DMS79 treated with DMSO at 0.1 percent for 48 hours (cell line): Measurements from ENCODE around the gene NRP2.

ENCODE experiments used
- DNase-seq: peaks from one replicate; lab custom pipeline; 2025; lab: John Stamatoyannopoulos, UW

NRP2 gene

DNA sequence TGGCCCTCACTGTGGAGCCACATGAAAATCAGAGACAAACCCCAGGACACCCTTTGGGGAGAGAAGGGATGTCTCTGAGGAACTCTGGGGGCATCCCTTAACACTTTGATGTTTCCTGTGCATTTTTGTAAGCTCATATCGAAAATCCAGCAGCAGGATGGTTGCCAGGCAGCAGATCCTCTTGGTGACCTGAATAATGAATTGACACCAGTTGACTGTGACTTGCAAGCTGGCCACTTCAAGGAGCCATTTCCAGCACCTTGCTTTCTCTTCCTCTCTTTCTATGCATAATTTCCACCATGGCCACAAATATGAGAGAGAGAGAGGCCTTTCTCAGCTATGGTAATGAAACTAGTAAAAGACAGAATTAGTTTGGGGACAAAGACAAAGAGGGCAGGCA, 91.7 kb downstream of the NRP2 start:
- peak; percentile 33 for DNase-seq

DNA sequence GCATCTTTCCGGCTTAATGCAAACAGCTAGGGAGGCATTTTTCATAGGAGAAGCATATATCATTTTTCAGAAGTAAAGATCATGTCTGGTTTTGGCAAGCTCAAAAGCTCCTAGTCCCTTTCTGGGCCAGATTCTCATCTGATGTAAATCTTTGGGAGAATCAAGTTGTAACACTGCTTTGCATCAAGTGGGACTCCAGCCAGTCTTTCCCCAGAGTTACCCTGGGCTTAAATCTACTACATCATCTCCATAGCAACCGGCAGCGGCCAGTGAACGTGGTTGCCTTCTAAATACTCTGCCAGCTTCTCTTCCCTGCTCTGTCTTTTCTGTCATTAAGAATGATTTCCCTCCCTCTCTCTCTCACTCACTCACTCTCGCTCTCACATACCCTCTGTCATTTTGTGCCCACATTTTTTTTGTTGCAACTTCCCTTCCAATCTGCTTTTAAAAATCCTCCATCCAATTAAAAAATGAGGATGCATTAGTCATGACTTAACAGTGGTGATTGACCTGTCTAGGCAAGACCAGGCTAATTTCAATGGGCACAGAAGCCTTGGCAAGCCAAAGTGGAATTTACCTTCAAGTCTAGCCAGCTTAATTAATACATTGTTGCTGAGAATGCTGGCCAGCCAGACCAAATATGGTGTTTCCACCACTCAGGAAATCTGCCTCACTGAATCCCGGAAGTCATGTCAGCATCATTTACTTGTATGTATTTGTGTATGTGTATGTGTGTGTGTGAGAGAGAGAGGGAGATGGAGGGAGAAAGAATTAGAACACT, 93.0 kb downstream of the NRP2 start:
- peak; percentile 92 for DNase-seq

DNA sequence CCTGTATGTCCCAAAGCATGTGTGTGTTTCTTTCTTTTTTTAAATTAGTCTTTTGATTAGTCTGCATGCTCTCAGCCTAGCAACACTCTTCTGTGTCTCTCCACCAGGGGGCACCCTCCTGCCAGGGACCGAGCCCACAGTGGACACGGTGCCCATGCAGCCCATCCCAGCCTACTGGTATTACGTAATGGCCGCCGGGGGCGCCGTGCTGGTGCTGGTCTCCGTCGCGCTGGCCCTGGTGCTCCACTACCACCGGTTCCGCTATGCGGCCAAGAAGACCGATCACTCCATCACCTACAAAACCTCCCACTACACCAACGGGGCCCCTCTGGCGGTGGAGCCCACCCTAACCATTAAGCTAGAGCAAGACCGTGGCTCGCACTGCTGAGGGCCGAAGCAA, 93.8 kb downstream of the NRP2 start:
- DNase-seq = no peak

DNA sequence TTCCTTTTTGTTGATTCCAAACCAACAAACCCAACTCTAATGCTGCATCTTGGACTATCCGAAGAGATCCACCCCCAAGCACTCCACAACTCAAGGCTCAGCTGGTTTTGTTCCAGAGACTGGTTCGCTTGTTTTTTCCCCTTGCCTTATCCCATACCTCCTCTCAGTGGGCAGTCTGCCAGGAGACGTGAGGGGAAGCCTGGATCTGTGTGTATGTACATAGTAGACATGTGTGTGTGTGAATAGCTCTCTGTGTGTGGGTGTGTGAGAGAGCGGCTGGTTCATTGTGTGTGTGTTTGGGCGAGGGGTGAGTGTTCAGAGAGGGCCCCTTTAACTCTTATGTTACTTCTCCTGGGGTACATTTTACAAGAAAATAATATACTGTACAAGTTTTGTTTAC, 94.4 kb downstream of the NRP2 start:
- DNase-seq = no peak

DNA sequence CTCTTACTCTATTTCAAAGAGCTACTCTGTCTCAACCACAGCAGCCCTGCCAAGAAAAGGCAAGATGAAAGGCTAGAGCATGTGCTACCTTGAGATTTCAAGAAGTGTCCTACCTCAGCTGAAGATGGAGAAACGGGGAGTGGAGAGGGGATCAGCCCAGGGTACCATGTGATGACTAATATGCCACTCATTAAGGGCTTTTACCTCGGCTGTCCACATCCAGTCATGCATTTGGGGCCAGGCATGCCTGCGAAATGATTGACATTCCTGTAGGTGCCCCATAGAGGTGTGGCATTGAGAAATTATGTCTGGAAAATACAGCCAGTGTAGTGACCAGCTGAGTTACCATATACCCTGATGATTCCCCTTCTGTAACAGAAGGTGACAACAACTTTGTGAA, 96.1 kb downstream of the NRP2 start:
- peak; percentile 11 for DNase-seq

DNA sequence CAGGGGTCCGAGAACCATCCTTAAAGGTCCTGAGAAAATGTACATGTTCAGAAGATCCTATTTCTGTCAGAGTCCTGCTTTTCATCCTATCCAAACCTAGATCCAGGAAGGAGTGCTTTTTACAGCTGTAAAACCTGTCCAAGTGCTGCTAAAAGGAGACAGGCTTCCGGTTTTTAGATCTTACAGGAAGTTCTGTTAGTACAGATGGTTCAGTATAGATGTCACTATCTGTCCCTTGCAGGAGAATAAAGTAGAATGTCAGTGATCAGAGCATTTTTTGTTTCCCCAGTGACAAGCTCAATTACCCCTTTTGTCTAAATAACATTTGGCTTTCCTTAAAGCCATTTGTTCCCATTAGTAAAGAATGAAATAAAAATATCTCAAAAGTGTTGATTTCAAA, 98.3 kb downstream of the NRP2 start:
- DNase-seq = no peak

DNA sequence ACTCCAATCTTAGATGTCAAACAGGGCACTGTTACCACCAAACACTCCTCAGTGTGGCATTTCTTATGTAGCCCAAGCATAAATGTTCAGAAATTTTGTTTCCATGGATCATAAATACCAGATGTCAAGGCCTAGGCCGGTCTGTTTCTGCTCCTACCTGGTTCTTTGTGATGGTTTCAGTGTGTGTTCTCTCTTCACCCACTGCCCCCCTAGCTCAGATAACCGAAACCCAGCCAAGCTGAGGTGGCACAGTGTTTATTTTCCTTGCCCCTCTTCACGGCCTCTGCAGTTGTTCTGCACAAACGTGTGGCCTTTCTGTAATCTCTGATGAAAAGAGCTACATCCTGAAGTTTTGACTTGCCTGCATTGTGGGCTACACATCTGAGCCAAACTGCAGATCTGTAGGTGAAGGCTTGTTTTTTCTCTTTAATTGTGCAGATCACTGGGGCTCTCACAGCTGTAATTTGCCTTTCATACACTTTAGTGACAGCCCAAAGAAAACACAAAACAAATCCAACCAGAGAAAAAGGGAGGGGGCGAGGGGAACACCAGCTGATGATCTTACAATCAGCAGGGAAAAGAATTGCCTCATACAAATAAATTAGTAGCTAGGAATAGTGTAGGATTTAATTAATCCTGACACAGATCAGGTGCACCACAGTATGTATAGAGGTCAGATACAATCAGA, 99.1 kb downstream of the NRP2 start:
- DNase-seq = no peak

DNA sequence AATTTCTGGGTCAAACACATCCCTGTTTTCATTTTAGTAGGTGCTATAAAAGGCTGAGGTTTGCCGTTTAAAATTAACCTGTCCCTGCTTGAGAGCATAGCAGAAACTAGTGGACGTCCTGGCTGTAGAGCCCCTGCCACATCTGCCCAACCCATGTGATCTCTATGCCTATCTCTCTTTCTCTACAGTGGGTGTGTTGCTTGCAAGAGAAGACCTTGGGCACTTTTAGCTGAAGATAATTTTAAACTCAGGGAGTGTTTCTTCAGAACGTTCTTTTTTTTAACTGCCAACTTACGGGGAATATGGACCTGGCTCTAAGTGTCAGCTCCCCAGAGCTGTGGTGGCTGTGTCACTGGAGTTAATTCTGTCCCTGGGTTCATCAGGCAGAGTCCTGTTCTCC, 100.6 kb downstream of the NRP2 start:
- DNase-seq = no peak

DNA sequence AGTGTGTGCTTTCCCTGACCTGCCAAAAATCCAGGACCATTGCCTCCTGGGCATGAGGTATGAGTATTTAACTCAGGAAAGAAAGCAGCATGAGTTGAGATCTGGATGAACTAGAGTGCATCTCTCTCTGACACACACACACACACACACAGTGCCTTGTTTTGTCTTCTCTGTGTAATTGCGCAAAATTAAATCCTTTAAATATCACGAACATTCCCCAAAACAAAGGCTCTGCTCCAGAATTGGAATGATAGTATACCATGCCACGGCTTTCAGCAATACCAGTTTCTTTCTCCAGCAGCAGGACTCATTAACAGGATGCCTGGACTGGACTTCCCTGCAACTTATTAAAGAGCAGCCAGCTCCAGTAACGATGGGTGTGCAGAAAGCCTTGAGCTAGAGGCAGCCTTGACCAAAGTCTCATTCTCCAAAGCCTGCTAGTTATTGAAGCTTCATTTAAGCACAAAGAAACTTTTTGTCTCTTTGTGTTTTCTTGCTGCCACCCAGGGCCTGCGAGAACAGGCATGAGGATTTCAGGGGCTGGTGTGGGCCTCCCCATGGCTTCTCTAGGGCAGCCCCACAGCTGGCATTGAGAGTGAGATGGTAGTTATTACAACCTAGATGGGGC, 101.7 kb downstream of the NRP2 start:
- no peak for DNase-seq

DNA sequence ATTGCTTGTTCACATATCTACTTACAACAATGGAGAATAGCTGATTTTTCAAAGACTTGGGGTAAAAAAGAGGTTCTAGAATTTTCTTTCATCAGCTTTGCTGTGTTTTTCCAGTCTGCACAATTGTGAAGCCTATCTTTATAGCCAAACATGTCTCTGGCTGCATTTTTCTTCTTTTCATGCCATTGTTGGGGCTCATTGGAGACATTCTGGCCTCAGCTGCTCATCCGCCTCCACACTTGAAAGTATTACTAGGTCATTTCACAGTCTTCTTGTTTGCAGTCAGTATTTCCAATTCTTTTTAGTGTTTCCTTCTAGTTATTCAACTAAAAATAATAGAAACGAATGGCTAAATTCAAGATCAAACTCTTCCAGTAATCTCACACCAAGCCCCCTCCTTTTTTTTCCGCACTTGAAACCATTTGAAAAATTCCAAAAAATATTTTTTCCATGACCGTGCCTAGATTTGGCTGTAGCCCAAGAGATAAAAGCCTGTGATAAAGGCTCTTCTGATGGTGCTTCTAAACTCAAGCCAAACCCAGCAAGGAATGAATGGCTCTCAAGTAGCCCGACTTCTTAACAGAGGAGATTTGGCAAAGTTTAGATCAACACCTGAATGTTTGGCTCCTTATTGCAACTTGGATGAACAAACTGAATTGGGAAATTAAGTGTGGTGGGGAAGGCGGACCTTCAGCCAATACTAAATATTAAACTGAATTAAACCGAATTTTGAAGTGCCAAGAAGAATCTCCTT, 103.4 kb downstream of the NRP2 start:
- peak; percentile 99 for DNase-seq

DNA sequence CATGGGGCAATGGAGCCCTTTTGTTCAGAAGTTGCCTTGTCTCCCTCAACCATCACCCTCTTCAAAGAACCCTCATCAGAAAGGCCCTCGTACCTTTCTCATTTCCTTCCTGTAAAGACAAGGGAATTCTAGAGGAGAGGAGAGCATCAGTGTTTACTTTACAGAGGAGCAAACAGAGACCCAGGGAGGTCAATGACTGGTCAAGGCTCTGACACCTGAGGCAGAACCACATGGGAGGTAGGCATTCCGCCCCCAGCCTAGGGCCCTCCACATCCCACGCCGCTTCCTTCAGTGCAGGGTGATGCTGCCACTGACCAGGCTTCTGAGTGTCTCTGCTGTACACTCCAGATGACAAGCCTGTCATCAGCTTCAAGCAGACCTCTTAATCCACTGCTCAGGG, 104.7 kb downstream of the NRP2 start:
- DNase-seq = peak; percentile 46

DNA sequence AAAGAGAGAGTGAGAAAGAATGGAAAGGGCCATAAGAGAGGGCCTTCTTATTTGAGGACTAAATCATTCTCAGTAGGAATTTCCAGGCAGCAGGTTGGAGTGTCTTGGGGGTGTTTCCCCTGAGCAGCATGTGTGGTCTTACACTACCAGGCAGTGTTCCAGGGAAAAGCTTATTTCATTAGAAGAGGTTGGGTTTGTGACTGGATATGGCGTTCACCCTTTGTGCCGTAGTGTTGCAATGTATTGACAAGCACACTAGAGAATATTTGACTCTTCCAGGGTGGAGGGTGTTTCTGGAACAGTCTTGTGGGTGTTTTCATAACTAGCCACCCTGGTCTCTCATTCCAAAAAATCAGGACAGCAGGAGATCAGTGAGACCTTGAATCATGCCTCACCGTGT, 105.5 kb downstream of the NRP2 start:
- no peak for DNase-seq

DNA sequence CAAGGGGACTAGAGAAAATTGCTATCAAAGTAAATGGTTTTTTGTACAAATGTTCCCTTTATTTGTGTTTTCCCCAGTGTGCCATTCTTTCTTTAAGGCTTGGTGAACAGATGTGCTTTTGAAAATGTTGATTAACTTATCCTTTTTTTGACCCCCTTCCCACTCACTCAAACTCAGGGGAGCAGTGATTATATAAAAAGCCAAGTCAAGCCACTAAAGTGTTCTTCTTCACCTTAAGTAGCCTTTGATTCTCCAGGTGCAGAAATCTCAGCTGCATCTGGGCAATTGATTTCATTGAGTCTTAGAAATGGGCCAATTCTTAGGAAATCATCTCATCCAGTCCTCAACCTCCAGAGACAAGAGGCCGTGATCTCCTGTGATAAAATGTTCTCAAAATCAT, 107.6 kb downstream of the NRP2 start:
- no peak for DNase-seq

DNA sequence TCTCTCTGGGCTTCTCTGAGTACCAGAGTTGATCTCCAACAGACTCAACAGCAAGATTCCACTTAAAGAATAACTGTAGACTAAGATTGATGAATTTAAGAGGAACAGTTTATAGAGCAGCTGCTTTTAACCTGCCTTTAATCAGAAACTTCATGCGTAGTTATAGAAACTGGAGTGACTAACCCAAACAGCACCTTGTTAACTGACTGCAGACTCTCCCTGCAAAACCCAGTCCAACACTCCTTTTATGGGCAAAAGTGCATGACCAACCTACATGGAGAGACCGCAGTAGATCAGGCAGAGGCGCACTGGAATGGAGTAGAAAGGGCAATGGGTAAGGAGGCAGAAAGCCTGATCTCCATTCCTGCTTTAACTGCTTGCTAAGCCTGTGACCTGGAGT, 110.6 kb downstream of the NRP2 start:
- no peak for DNase-seq

DNA sequence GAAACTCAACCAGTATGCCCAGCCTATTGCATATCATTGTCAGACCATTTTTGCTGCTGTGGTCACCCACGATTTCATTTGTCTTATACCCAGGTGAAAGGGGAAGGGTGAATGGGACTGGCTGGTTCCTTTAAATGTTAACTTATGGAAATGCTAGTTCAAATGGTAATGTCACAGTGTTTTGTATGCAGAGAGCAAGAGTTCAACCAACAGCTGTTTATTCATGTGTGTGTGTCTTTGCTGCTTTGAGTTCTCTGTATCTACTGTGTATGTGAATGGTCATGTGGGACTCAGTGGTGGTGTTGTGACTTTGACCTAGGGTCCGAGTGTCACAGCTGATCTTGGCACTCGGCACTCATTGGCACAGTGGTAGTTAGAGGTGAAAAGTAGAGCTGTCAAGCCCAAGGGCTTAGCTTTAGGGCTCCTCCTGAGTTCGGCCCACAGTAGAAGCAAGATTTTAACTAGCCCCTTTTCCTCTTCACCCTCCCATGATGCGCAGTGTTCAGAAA, 114.6 kb downstream of the NRP2 start:
- DNase-seq = no peak

DNA sequence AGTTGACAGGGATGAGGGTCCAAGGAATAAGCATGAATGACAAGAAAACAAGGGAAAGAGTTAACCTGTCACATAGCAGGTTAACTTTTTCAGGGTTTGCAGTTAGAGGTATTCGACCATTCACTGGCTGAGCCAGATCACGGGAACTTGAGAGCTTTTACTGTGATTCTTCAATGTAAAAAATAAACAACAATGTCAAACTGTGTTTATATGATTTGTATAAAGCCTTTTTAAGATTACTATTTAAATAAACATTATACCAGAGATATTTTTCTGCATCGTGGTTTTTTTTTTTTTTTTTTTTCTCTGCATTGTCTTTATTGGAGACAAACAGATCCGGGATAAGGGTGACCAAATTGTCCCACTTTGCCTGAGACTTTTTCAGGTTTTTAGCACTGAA, 115.6 kb downstream of the NRP2 start:
- DNase-seq = no peak

DNA sequence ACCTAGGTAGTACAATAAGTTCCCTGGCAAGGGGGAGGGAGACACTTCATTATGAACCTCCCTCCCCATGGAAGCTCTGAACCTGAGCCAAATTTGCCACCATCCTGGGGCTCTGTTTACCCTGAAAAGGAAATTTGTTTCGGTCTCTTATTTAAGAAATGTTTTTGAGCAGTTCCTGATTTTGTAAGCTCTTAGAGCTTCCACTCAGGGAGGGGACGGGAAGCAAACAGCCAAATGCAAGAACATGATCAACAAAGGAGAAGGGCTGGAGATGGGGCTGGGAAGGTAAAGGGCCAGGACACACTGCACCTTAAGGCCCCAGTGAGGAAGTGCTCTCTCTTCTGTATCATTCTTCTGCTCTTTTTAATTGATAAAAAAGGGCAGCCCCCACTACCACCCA, 117.9 kb downstream of the NRP2 start:
- DNase-seq = no peak

DNA sequence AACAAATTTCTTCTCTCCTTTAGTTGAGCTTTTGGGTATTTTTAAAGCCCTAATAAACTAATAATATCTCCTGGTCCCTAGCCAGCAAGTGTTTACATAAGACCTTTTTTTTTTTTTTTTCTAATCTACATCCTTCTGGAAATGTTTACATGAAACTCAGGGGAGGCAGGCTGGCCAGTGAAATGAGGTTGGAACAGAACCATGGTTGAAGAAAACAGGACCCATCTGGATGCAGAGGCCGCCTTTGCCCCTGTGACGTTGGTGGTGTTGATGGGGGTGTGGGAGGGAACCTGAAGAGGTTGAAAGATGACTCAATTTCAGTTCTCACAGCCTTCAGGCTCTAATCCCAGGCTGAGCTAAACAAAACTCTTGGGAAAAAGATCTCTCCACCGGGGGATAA, 118.5 kb downstream of the NRP2 start:
- DNase-seq = peak; percentile 34

DNA sequence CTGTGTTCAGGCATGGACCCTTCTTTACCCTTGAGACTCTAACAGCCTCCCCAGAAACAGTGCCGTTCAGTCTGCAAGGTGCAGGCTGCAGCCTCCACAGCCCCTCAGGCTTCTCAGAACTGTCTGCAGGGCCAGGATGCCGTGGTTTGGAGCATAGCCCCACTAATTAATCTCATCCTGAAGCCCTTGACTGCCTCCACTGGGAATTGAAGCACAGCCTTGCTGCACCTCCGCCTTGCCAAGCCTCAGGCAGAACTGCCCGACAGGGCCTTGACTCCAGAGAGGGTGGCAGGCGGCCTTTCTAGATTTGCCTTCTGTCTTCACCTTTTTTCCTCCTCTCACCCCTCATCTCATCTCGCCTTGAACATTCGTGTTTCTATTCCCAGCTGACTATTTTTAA, 119.8 kb downstream of the NRP2 start:
- DNase-seq = peak; percentile 79

DNA sequence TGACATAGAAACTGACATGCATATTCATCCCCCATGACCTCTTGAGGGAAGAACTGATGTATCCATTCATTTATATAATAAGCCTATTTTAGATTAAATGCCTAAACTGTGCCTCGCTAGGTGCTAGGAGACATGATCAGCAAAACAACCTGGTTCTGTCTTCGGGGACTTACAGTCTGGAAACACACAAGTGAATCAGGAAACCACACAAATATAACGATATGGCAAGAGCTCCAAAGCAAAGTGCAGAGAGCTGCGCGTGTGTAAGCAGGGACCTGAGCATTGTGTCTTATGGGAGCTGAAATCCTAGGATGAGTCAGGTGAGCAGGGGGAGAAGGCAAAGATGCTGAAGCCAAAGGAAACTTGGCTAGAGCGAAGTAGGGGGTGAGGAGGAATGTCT, 120.6 kb downstream of the NRP2 start:
- DNase-seq = no peak

DNA sequence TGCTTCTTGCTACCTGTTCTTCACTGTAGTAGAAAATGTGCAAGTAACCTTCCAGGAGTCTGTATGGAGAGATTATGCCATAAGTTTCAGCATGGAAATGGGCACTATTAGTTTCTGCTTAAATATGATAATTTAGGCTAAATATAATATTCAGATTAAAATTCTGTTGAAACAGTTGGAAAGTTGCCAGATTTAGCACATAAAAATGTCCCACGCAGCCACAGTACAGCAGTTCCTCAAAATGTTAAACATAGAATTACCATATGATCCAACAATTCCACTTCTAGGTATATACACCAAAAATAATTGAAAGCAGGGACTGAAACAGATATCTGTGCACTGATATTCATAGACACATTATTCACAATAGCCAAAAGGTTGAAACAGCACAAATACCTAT, 121.2 kb downstream of the NRP2 start:
- DNase-seq = no peak

DNA sequence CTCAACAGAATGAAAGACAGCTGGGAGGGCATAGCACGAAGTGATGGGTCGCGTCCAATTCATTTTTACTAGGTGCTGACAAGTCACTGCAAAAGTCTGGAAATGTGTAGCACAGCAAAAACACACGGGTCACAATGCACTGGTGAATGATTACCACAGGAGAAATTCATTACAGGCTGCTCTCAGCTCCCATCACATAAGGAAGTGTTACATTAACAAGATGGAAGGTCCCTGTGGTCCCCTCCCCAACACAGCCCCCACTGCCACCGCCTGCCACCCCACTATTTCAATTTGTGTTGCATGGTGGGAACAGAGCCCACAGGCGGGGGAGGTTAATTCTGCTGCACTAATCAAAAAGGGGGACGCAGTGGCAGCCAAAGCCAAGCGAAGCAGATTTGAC, 122.8 kb downstream of the NRP2 start:
- no peak for DNase-seq
